ENCODE data around the gene PDE1A. TPM values are rescaled to one million over a fixed set of nuclear protein-coding genes. Genes with fewer than 3 reads are reported as not detected.

PDE1A gene
- total RNA-seq, 2 donors from 2014 or later: 0.31 TPM; not detected in 1

DNA sequence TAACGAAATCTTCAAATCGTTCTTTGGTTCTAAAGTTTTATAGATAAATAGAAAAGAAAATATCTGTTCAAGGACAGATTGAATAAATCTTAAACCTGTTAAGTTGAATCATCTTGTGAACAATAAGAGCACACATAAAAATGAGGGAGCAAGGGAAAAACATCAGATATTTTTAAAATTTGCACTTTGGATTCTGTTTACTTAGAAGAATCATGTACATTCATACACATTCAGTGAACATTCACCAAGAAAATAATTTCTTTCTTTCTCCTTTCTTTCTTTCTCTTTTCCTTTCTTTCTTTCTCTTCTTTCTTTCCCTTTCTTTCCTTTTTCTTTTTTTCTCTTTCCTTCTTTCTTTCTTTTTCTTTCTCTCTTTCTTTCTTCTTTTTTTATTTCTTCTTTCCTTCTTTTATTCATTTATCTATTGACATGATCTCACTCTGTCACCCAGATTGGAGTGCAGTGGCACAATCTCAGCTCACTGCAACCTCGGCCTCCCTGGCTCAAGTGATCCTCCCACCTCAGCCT, 164.9 kb downstream of the PDE1A start:
- Mint-ChIP-seq H3K27ac (no peak overlapping the region), H3K9me3 (no peaks in the 10 kb centered on the region), H3K36me3 (ENCODE audit: low read depth) (no peaks in the 10 kb centered on the region), H3K4me1 (peaks cover 3% of the 10 kb centered on the region), H3K4me3 (no peak overlapping the region), H3K27me3 (ENCODE audit: insufficient read depth) (no peaks in the 10 kb centered on the region)
- no peak overlapping the region for H3K27ac ChIP-seq (ENCODE audit: low read depth, low read length)
- H3K4me3 ChIP-seq (ENCODE audit: low read length): no peak overlapping the region
- H3K9me3 ChIP-seq (ENCODE audit: control insufficient read depth, low read length): no peaks in the 10 kb centered on the region
- no peaks in the 10 kb centered on the region for H3K36me3 ChIP-seq (ENCODE audit: control insufficient read depth, insufficient read depth, low read length)
- DNase-seq: no peak
- no peaks in the 10 kb centered on the region for H3K27me3 ChIP-seq (ENCODE audit: control insufficient read depth, insufficient read depth, low read length, poor library complexity, severe bottlenecking)
- TF ChIP-seq, protein P1, sequence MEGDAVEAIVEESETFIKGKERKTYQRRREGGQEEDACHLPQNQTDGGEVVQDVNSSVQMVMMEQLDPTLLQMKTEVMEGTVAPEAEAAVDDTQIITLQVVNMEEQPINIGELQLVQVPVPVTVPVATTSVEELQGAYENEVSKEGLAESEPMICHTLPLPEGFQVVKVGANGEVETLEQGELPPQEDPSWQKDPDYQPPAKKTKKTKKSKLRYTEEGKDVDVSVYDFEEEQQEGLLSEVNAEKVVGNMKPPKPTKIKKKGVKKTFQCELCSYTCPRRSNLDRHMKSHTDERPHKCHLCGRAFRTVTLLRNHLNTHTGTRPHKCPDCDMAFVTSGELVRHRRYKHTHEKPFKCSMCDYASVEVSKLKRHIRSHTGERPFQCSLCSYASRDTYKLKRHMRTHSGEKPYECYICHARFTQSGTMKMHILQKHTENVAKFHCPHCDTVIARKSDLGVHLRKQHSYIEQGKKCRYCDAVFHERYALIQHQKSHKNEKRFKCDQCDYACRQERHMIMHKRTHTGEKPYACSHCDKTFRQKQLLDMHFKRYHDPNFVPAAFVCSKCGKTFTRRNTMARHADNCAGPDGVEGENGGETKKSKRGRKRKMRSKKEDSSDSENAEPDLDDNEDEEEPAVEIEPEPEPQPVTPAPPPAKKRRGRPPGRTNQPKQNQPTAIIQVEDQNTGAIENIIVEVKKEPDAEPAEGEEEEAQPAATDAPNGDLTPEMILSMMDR (conservative IDR thresholded peaks at IDR 0.05): no peak
- no peak overlapping the region for H3K9ac ChIP-seq (ENCODE audit: extremely low read depth, low read length, poor library complexity, severe bottlenecking)
- H3K4me1 ChIP-seq (ENCODE audit: control insufficient read depth, insufficient read depth, low read length): no peaks in the 10 kb centered on the region
- WGBS, 2 experiments (ENCODE audit: insufficient coverage in 1 of 2, insufficient read length in 1 of 2): 90 to 100% methylated on average over 2 to 3 of the region's 3 CpGs

DNA sequence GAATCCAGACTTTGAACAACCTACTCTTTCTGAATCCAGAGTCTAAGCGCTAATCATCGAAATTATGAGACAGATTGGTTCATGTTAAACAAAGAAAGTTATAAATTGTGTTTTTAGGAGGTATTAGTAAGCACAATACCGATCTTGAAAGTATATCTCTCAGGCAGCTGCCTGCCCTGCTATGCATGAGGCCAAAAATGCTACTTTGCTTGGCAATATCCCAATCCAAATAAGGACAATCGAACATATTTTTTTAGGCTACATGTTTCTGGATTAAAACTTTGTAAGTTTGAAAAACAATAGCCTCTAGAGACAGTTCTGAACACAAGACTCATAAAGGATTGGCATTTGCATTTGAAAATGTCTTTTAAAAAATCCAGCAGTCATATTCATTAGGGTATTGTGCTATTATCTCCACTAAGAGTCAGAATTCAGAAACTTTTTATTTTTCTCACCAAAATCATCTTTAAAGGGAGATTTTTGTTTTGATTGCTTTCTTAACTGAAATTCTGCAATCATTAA, 167.1 kb downstream of the PDE1A start:
- no peaks in the 10 kb centered on the region for H3K4me1 ChIP-seq (ENCODE audit: control insufficient read depth, insufficient read depth, low read length)
- no peak overlapping the region for H3K27ac ChIP-seq (ENCODE audit: low read depth, low read length)
- TF ChIP-seq, protein P1 (conservative IDR thresholded peaks at IDR 0.05): no peak
- no peaks in the 10 kb centered on the region for H3K36me3 ChIP-seq (ENCODE audit: control insufficient read depth, insufficient read depth, low read length)
- H3K9ac ChIP-seq (ENCODE audit: extremely low read depth, low read length, poor library complexity, severe bottlenecking): no peak overlapping the region
- H3K36me3 Mint-ChIP-seq (ENCODE audit: low read depth): no peaks in the 10 kb centered on the region
- no peak overlapping the region for H3K4me3 ChIP-seq (ENCODE audit: low read length)
- no peaks in the 10 kb centered on the region for H3K27me3 Mint-ChIP-seq (ENCODE audit: insufficient read depth)
- peaks cover 2% of the 10 kb centered on the region for H3K9me3 Mint-ChIP-seq
- no peak overlapping the region for H3K4me3 Mint-ChIP-seq
- H3K9me3 ChIP-seq (ENCODE audit: control insufficient read depth, low read length): no peaks in the 10 kb centered on the region
- H3K27me3 ChIP-seq (ENCODE audit: control insufficient read depth, insufficient read depth, low read length, poor library complexity, severe bottlenecking): no peaks in the 10 kb centered on the region
- 84 to 88% methylated on average over 3 to 4 of the region's 4 CpGs for WGBS, 2 experiments (ENCODE audit: insufficient coverage in 1 of 2, insufficient read length in 1 of 2)
- H3K27ac Mint-ChIP-seq: no peak overlapping the region
- peaks cover 6% of the 10 kb centered on the region for H3K4me1 Mint-ChIP-seq
- no peak for DNase-seq

DNA sequence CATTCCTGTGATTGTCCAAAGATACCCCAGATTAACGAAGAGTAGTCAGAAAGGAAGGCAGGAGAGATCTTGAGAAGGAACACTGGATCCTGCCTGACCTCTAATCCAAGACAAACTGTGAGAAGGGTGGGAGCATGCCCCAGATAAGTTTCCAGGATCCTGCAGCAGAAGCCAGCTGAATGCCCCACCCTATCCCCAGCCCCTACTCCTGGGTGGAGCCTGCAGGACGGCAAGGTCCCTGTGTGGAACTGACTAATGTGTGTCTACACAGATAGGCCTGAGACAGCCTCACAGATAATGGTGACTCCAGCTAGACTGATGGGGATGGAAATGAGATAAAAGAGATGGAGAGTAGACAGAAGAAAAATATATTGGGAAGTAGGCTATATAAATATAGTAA, 174.3 kb downstream of the PDE1A start:
- H3K27me3 ChIP-seq (ENCODE audit: control insufficient read depth, insufficient read depth, low read length, poor library complexity, severe bottlenecking): no peaks in the 10 kb centered on the region
- H3K36me3 Mint-ChIP-seq (ENCODE audit: low read depth): no peaks in the 10 kb centered on the region
- H3K4me1 Mint-ChIP-seq: peaks cover 10% of the 10 kb centered on the region
- no peak for DNase-seq
- 97 to 100% methylated on average over 1 to 2 of the region's 2 CpGs for WGBS, 2 experiments (ENCODE audit: insufficient coverage in 1 of 2, insufficient read length in 1 of 2)
- H3K9ac ChIP-seq (ENCODE audit: extremely low read depth, low read length, poor library complexity, severe bottlenecking): no peak overlapping the region
- H3K27me3 Mint-ChIP-seq (ENCODE audit: insufficient read depth): no peaks in the 10 kb centered on the region
- no peak overlapping the region for H3K27ac ChIP-seq (ENCODE audit: low read depth, low read length)
- H3K36me3 ChIP-seq (ENCODE audit: control insufficient read depth, insufficient read depth, low read length): no peaks in the 10 kb centered on the region
- H3K9me3 ChIP-seq (ENCODE audit: control insufficient read depth, low read length): no peaks in the 10 kb centered on the region
- TF ChIP-seq, protein P1 (conservative IDR thresholded peaks at IDR 0.05): no peak
- H3K27ac Mint-ChIP-seq: no peak overlapping the region
- H3K4me3 ChIP-seq (ENCODE audit: low read length): no peak overlapping the region
- H3K9me3 Mint-ChIP-seq: peaks cover 2% of the 10 kb centered on the region
- H3K4me3 Mint-ChIP-seq: no peak overlapping the region
- H3K4me1 ChIP-seq (ENCODE audit: control insufficient read depth, insufficient read depth, low read length): no peaks in the 10 kb centered on the region
